Bronchial epithelial cell (primary cell): ENCODE results near the gene PAH. TPM values are rescaled to one million over a fixed set of nuclear protein-coding genes. Genes with fewer than 3 reads are reported as not detected.
A peak's percentile ranks its signal among the peaks of the same experiment; 100 is the strongest.

Experiments
- DNase-seq: peaks from one replicate; pipeline ENCODE4 v3.0.0-alpha.2; 2010; ENCODE audit warnings: low read depth
- FAIRE-seq: peaks from 2 replicates; lab custom pipeline; 2011; peaks lifted over from hg19 to GRCh38; lab: Jason Lieb, UNC
- H3K27me3 ChIP-seq: 2 replicates; pipeline ENCODE4 v1.5.1; 2011; ENCODE audit warnings: low read length; ENCODE audit not compliant: control insufficient read depth, insufficient read depth
- H3K36me3 ChIP-seq: 2 replicates; pipeline ENCODE4 v1.5.1; 2011; ENCODE audit warnings: low read length; ENCODE audit not compliant: control insufficient read depth, insufficient read depth
- H3K4me3 ChIP-seq: 2 replicates; pipeline ENCODE4 v1.5.1; 2011; ENCODE audit warnings: mild to moderate bottlenecking, low read depth, low read length, control low read depth
- total RNA-seq: library from RNA; depleted of rRNA; stranded (reverse); fragments of >200 nt; gene quantifications from 2 replicates; pipeline ENCODE4 v1.2.1, GENCODE V29; 2014
- TF ChIP-seq, protein P1 (sequence below): IDR thresholded peaks from 2 replicates; pipeline ENCODE4 v1.5.1; 2011; ENCODE audit warnings: mild to moderate bottlenecking, moderate library complexity, low read length, control low read depth, inconsistent platforms; ENCODE audit not compliant: insufficient read depth, severe bottlenecking

The PAH gene
- total RNA-seq, 1 donor from 2014 or later: not detected

DNA sequence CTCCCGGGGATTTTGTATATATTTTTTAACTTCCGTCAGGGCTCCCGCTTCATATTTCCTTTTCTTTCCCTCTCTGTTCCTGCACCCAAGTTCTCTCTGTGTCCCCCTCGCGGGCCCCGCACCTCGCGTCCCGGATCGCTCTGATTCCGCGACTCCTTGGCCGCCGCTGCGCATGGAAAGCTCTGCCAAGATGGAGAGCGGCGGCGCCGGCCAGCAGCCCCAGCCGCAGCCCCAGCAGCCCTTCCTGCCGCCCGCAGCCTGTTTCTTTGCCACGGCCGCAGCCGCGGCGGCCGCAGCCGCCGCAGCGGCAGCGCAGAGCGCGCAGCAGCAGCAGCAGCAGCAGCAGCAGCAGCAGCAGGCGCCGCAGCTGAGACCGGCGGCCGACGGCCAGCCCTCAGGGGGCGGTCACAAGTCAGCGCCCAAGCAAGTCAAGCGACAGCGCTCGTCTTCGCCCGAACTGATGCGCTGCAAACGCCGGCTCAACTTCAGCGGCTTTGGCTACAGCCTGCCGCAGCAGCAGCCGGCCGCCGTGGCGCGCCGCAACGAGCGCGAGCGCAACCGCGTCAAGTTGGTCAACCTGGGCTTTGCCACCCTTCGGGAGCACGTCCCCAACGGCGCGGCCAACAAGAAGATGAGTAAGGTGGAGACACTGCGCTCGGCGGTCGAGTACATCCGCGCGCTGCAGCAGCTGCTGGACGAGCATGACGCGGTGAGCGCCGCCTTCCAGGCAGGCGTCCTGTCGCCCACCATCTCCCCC is 41.2 kb upstream of the PAH start:
- no peak for FAIRE-seq
- no peak for DNase-seq
- TF ChIP-seq, protein P1, sequence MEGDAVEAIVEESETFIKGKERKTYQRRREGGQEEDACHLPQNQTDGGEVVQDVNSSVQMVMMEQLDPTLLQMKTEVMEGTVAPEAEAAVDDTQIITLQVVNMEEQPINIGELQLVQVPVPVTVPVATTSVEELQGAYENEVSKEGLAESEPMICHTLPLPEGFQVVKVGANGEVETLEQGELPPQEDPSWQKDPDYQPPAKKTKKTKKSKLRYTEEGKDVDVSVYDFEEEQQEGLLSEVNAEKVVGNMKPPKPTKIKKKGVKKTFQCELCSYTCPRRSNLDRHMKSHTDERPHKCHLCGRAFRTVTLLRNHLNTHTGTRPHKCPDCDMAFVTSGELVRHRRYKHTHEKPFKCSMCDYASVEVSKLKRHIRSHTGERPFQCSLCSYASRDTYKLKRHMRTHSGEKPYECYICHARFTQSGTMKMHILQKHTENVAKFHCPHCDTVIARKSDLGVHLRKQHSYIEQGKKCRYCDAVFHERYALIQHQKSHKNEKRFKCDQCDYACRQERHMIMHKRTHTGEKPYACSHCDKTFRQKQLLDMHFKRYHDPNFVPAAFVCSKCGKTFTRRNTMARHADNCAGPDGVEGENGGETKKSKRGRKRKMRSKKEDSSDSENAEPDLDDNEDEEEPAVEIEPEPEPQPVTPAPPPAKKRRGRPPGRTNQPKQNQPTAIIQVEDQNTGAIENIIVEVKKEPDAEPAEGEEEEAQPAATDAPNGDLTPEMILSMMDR: no peak
- H3K27me3 ChIP-seq: peaks cover 46% of the 10 kb centered on the region
- H3K36me3 ChIP-seq: no peaks in the 10 kb centered on the region
- H3K4me3 ChIP-seq: peak overlapping the region; percentile 12

DNA sequence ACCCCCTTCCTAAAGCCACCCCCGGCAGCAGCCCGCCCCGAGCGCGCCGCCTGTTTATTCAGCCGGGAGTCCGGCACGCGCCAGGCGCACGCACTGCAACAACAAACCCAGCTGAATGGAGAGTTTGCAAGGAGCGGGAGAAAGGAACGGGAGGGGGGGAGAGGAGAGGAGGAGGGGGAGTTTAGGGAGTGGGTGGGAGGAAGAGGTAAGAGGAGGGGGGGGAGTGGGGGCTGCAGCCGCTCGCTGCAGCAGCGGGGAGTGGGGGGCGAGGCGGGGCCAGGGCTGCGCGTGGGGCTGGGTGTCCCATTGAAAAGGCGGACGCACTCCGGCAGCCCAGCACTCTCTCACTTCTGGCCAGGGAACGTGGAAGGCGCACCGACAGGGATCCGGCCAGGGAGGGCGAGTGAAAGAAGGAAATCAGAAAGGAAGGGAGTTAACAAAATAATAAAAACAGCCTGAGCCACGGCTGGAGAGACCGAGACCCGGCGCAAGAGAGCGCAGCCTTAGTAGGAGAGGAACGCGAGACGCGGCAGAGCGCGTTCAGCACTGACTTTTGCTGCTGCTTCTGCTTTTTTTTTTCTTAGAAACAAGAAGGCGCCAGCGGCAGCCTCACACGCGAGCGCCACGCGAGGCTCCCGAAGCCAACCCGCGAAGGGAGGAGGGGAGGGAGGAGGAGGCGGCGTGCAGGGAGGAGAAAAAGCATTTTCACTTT is 40.5 kb upstream of the PAH start, which contains the start of gene ASCL1:
Gene ASCL1, plus strand, starts transcription at position 336 of the 712 bp plus-strand sequence. CDS start 571 bp downstream, outside the sequence.
- Histone ChIP-seq H3K4me3 (peak within 1 kb of the TSS; percentile 12), H3K36me3 (no peaks in the 10 kb centered on the region), H3K27me3 (peaks cover 42% of the 10 kb centered on the region)
- TF ChIP-seq, protein P1: no peak
- DNase-seq (no peak), FAIRE-seq (no peak)

DNA sequence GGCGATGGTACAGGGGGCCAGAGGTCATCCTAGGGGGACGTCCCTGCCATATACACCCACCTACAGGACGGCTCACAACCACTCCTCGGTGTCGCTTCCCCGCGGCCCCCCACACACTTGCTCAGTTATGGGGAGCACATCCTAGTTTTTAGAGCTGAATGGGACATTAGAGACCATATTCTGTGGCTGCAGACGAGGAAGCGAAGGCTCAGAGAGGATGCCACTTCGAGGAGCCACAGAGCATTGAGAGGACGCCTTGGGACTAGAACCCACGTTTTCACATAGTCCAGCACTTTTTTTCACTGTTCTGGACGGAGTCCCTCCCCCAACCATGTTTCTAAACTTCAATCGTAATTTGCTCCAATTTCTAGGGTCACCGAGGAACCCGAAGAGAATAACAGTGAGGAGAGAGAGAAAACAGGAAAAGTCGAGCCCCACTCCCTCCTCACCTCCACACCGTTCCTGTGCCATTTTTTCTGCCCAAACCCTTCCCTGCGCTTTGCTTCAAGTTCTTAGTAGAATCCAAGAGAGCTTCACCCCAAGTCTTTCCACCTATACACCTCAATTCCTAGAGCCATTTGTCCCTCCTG is 39.8 kb upstream of the PAH start:
- Histone ChIP-seq H3K4me3 (no peak overlapping the region), H3K36me3 (no peaks in the 10 kb centered on the region), H3K27me3 (peaks cover 40% of the 10 kb centered on the region)
- FAIRE-seq: no peak
- TF ChIP-seq, protein P1: no peak
- no peak for DNase-seq

DNA sequence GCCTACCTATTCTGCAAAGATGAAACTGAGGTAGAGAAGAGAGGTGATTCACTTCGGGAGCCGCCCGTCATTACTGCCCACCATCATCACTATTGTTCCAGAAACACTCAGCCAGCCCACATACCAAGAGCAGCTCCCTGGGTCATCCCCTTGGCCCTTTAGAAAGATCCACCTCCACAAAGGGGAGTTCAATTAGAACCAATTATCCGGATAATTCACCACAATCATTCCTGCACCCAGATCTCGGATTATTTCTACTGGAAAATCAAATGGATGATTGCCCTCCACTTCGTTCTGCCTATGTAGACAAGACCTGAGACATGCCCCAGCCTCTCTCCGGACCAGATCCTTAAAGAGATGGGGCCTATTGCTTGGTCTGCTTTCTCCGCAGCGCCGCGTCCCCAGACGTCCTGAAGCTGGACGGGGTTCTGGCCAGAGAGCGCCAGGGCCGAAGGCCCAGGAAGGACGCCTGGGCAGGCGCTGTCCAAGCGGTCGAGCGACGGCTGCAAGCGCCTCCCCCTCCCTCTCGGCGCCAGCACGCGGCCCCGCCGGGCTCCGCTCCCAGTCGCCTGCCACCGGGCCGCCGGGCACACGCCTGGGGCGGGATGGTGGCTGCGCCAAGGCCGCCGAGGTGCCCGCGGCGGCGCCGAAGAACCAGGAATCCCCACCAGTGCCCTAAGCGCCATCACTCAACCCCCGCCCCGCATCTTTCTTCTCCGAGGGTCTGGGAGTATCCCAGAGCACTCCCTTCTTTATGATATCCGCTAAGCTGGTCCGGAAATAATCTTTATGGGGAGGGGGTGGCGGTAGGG is 39.1 kb upstream of the PAH start:
- H3K4me3 ChIP-seq: no peak overlapping the region
- peaks cover 40% of the 10 kb centered on the region for H3K27me3 ChIP-seq
- no peak for DNase-seq
- TF ChIP-seq, protein P1: no peak
- no peaks in the 10 kb centered on the region for H3K36me3 ChIP-seq
- FAIRE-seq: no peak

DNA sequence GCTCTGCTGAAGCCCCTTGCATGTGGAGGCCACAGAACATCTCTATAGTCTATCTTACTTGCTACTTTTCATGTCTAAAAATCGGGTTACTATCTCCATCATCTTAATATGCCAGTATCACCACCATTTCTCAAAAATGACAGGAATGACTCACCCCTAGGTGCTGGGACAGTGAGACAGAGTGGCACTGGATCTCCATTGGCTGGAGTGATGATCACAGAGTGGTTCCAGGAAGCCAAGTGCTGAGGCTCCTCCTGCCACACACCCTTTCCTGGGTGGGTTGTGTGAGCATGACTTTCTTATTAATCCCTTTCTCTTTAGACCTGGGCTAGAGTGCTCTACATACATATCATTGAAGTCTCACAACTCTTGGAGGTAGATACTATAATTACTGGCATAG is 37.1 kb upstream of the PAH start:
- TF ChIP-seq, protein P1: no peak
- Histone ChIP-seq H3K27me3 (peaks cover 37% of the 10 kb centered on the region), H3K4me3 (no peak overlapping the region), H3K36me3 (no peaks in the 10 kb centered on the region)
- DNase-seq (no peak), FAIRE-seq (no peak)
